Brain microvascular endothelial cell (primary cell): ENCODE data around the gene MROH2A.

Experiments used
- DNase-seq: peaks from one replicate; pipeline ENCODE4 v3.0.0-alpha.2; 2020
- H3K27ac ChIP-seq: fragments of 250-450 bp; sonication (Bioruptor Pico); 2 replicates; pipeline ENCODE4 v1.5.1; 2020; ENCODE audit warnings: mild to moderate bottlenecking, moderate library complexity
- H3K27me3 ChIP-seq: fragments of 250-450 bp; sonication (Bioruptor Pico); replicated peaks from 2 replicates; pipeline ENCODE4 v1.5.1; 2020; ENCODE audit warnings: mild to moderate bottlenecking
- H3K36me3 ChIP-seq: fragments of 250-450 bp; sonication (Bioruptor Pico); replicated peaks from 2 replicates; pipeline ENCODE4 v1.5.1; 2020; ENCODE audit warnings: mild to moderate bottlenecking
- H3K4me3 ChIP-seq: 2 replicates; pipeline ENCODE4 v1.5.1; 2011; ENCODE audit warnings: low read depth, mild to moderate bottlenecking, control low read depth, low read length, moderate library complexity
- in situ Hi-C: cut with HindIII; loops from 2 replicates; pipeline ENCODE4 v1.10.0; 2017; ENCODE audit warnings: low sequenced_read_pairs, low pct_ligation_motif_present
- TF ChIP-seq, protein P1 (sequence below): IDR thresholded peaks from 2 replicates; pipeline ENCODE4 v1.5.1; 2011; ENCODE audit warnings: low read depth, mild to moderate bottlenecking, moderate library complexity, low read length, control low read depth, inconsistent platforms; ENCODE audit errors: missing control alignments

The MROH2A gene

DNA sequence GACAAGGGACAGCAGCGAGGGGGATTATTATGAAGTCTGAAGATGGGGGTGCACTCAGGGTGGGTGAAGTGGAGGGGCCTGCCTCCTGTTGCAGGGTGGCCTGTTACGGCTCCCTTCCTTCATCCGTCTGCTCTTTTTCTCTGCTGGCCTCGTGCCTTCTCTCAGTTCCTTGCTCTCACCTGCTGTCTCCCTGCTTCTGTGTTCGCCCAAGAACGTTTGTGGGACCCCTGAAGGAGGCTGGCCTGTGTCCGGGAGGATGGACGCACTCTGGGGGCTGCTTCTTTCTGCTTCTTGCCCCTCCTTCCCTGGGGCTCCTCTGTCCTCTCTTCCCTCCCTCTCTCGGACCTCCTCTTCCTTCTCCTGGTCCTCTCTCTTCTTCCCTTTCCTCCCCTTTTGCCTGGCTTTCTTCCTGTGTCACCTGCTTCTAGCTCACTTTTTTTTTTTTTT lies 13.8 kb downstream of the MROH2A start:
- in situ Hi-C loops, result no loop called here
- Histone ChIP-seq H3K27me3 (no peaks in the 10 kb centered on the region), H3K4me3 (no peak overlapping the region), H3K36me3 (no peaks in the 10 kb centered on the region), H3K27ac (no peak overlapping the region)
- no peak for DNase-seq
- TF ChIP-seq, protein P1, sequence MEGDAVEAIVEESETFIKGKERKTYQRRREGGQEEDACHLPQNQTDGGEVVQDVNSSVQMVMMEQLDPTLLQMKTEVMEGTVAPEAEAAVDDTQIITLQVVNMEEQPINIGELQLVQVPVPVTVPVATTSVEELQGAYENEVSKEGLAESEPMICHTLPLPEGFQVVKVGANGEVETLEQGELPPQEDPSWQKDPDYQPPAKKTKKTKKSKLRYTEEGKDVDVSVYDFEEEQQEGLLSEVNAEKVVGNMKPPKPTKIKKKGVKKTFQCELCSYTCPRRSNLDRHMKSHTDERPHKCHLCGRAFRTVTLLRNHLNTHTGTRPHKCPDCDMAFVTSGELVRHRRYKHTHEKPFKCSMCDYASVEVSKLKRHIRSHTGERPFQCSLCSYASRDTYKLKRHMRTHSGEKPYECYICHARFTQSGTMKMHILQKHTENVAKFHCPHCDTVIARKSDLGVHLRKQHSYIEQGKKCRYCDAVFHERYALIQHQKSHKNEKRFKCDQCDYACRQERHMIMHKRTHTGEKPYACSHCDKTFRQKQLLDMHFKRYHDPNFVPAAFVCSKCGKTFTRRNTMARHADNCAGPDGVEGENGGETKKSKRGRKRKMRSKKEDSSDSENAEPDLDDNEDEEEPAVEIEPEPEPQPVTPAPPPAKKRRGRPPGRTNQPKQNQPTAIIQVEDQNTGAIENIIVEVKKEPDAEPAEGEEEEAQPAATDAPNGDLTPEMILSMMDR, result no peak

DNA sequence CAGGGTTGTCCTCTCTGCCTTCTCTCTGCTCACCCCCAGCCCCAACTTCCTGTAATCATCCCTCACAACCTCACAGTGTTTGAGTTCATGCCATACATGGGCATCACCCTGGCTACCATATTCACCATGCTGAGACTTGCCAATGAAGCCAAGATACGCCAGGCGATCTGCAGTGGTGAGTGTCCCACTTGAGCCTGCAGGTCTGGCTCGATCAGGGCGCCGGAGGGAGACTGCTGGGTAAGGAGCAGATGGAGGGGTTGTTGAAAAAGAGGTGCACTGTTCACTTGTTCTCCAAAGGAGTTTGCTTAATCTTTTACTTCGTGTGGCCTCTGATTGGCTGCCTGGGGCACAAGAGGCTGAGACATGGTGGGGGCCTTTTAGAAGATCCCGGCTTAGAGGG lies 14.6 kb downstream of the MROH2A start:
- Histone ChIP-seq H3K27ac (no peak overlapping the region), H3K4me3 (no peak overlapping the region), H3K36me3 (no peaks in the 10 kb centered on the region), H3K27me3 (no peaks in the 10 kb centered on the region)
- in situ Hi-C loops, result no loop called here
- TF ChIP-seq, protein P1, result no peak
- DNase-seq, result no peak

DNA sequence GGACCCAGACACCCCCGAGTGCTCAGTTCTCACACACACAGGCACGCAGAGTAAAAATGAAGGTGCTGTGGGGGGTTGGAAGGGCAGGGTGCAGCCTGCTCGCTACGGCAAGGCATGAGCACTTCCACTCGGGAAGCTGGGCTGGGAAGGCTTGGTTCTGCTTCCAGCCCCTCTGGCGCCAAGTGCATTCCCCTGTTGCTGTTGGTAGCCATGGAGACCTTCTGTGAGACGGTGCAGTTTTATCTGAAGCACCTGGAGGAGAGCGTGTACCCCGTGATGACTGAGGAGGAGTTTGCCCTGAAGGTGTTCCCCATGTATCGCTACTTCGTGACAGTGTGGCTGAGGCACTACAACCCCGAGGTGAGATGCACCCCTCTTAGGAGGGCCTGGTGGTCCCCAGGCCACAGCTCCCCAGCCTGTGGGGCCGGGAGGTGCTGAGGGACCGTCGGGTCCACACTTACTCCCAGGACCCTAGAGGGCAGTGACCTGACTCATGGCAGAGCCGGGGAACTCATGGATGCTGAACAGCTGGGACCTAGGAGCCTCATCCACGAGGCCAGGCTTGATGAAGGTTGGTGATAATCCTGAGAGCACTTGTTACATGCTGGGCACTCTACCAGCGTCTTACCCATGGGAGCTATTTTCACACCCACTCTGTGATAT lies 15.5 kb downstream of the MROH2A start:
- in situ Hi-C loops, result no loop called here
- TF ChIP-seq, protein P1, result no peak
- H3K27ac ChIP-seq, result no peak overlapping the region
- no peaks in the 10 kb centered on the region for H3K27me3 ChIP-seq
- H3K36me3 ChIP-seq, result no peaks in the 10 kb centered on the region
- no peak for DNase-seq
- H3K4me3 ChIP-seq, result no peak overlapping the region

DNA sequence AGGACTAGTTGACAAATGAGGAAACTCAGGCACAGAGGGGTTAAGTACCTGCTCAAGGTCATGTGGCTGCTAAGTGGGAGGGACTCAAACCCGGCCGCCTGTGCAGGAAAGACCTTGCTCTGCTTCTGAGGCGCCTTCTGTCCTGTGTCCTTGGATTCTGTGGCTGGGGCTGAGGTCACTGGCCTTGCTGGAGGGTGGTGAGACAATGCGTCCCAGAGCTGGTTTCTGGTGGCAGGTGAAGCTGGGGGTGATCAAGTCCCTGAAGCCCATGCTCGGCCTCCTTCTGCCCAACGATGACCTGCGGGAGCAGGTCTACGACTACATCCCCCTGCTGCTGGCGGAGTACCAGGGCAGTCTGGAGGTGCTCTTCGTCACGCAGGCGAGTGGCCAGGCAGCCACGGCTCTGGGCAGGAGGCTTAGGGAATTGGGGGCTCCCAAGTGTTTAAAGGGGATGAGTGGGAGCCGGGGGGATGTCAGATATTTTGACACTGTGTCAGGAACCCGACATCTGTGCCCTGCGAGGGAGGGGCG lies 16.1 kb downstream of the MROH2A start:
- Histone ChIP-seq H3K27me3 (no peaks in the 10 kb centered on the region), H3K27ac (no peak overlapping the region), H3K4me3 (no peak overlapping the region), H3K36me3 (no peaks in the 10 kb centered on the region)
- in situ Hi-C loops, result no loop called here
- TF ChIP-seq, protein P1, result no peak
- no peak for DNase-seq

DNA sequence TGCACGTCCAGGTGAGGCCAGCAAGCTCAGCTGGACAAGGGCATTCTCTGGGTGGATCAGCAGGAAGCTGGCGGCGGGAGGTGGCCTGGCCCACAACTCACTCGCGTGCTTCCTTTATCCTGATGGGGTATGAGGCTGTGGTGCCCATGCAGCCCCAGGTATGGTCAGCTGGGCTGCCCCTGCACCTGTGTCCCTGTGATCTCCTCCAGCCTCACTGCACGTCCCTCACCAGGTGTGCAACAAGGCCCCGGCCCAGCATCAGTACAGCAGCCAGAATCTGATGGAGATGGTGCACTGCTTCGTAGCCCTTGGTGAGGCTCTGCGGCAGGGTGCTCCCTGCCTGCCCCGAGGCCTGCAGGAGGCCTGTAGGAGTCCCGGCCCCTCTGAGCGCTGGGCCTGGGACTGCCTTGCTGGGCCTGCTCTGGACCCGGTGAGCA lies 17.6 kb downstream of the MROH2A start:
- in situ Hi-C loops, result no loop called here
- Histone ChIP-seq H3K36me3 (no peaks in the 10 kb centered on the region), H3K27me3 (no peaks in the 10 kb centered on the region), H3K27ac (no peak overlapping the region), H3K4me3 (no peak overlapping the region)
- DNase-seq, result no peak
- TF ChIP-seq, protein P1, result no peak

DNA sequence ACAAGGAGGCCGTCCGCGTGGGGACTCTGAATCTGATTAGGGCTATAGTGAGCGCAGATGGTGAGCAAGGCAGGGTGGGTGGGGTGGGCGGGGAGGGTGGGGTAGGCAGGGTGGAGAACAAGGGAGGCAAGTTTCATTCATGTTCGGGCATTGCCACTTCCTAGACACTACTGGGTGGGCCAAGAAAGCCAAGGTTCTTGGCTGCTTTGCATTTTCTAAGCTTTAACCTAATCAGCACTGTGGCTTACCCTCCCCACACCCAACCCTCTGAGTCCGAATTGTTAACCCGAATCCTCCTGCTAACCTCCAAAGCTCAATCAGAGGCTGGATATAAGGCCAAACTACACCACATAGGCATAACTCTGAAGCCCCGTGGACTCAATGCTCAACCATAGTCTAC lies 18.1 kb downstream of the MROH2A start:
- Histone ChIP-seq H3K4me3 (no peak overlapping the region), H3K27ac (no peak overlapping the region), H3K27me3 (no peaks in the 10 kb centered on the region), H3K36me3 (no peaks in the 10 kb centered on the region)
- in situ Hi-C loops, result no loop called here
- no peak for DNase-seq
- TF ChIP-seq, protein P1, result no peak
